ENCODE measurements around the gene HYCC1.

DNA sequence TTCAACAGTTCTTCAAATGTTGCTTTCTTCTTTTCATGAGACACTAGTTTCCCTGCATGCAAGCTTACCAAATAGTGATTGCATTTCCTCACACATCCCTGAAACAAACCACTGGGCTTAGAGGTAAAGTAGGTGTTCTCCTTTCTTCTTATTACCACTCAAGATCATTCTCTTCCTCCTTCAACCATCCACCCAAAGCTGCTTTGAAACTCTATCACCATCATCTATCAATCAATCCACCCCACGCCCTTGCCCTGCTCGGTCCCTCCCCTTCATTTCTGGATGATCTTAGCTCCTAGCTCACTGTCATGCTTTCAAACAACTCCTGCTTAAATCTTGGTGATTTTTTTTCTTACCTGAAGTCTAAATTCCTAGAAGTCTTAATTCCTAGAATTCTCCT, 18.9 kb downstream of the HYCC1 start:
- TF ChIP-seq, protein P1, sequence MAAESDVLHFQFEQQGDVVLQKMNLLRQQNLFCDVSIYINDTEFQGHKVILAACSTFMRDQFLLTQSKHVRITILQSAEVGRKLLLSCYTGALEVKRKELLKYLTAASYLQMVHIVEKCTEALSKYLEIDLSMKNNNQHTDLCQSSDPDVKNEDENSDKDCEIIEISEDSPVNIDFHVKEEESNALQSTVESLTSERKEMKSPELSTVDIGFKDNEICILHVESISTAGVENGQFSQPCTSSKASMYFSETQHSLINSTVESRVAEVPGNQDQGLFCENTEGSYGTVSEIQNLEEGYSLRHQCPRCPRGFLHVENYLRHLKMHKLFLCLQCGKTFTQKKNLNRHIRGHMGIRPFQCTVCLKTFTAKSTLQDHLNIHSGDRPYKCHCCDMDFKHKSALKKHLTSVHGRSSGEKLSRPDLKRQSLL (tag by site-specific recombination; IDR thresholded peaks at IDR 0.05) = no peak
- no peak for TF ChIP-seq ZNF664 (tag by site-specific recombination; IDR thresholded peaks at IDR 0.05)
- TF ChIP-seq, protein P2, sequence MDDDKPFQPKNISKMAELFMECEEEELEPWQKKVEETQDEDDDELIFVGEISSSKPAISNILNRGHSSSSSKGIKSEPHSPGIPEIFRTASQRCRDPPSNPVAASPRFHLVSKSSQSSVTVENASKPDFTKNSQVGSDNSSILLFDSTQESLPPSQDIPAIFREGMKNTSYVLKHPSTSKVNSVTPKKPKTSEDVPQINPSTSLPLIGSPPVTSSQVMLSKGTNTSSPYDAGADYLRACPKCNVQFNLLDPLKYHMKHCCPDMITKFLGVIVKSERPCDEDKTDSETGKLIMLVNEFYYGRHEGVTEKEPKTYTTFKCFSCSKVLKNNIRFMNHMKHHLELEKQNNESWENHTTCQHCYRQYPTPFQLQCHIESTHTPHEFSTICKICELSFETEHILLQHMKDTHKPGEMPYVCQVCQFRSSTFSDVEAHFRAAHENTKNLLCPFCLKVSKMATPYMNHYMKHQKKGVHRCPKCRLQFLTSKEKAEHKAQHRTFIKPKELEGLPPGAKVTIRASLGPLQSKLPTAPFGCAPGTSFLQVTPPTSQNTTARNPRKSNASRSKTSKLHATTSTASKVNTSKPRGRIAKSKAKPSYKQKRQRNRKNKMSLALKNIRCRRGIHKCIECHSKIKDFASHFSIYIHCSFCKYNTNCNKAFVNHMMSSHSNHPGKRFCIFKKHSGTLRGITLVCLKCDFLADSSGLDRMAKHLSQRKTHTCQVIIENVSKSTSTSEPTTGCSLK (tag by site-specific recombination; IDR thresholded peaks at IDR 0.05) = no peak
- TF ChIP-seq, protein P3, sequence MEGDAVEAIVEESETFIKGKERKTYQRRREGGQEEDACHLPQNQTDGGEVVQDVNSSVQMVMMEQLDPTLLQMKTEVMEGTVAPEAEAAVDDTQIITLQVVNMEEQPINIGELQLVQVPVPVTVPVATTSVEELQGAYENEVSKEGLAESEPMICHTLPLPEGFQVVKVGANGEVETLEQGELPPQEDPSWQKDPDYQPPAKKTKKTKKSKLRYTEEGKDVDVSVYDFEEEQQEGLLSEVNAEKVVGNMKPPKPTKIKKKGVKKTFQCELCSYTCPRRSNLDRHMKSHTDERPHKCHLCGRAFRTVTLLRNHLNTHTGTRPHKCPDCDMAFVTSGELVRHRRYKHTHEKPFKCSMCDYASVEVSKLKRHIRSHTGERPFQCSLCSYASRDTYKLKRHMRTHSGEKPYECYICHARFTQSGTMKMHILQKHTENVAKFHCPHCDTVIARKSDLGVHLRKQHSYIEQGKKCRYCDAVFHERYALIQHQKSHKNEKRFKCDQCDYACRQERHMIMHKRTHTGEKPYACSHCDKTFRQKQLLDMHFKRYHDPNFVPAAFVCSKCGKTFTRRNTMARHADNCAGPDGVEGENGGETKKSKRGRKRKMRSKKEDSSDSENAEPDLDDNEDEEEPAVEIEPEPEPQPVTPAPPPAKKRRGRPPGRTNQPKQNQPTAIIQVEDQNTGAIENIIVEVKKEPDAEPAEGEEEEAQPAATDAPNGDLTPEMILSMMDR (tag by site-specific recombination; IDR thresholded peaks at IDR 0.05) = no peak

All from HEK293 (cell line).